Mesenchymal stem cell (in vitro differentiated cells and primary cell): Measurements from ENCODE around the gene DHX36.

ENCODE experiments used
- DNase-seq: peaks from one replicate; pipeline ENCODE4 v3.0.0-alpha.2; 2013
- H2AFZ ChIP-seq: one replicate; pipeline ENCODE4 v1.6.1; 2013; ENCODE audit warnings: low read depth, mild to moderate bottlenecking, control low read depth, inconsistent platforms, low read length, moderate library complexity
- H2AK5ac ChIP-seq: 2 replicates; pipeline ENCODE4 v1.6.1; 2013; ENCODE audit warnings: low read length, moderate library complexity, mild to moderate bottlenecking, inconsistent platforms; ENCODE audit not compliant: severe bottlenecking
- H2BK120ac ChIP-seq: one replicate; pipeline ENCODE4 v1.6.1; 2013; ENCODE audit warnings: low read depth, mild to moderate bottlenecking, inconsistent platforms, low read length, moderate library complexity
- H2BK12ac ChIP-seq, 2 experiments: one replicate each; pipeline ENCODE4 v1.6.1; 2013; ENCODE audit warnings: inconsistent platforms in 2 of 2, low read length in 2 of 2, mild to moderate bottlenecking in 2 of 2, moderate library complexity in 2 of 2, control low read depth in 1 of 2
- H2BK15ac ChIP-seq: one replicate; pipeline ENCODE4 v1.6.1; 2013; ENCODE audit warnings: mild to moderate bottlenecking, low read depth, inconsistent platforms; ENCODE audit not compliant: poor library complexity, severe bottlenecking
- H2BK5ac ChIP-seq: 2 replicates; pipeline ENCODE4 v1.6.1; 2013; ENCODE audit warnings: low read depth, mild to moderate bottlenecking, low read length, control low read depth, inconsistent platforms; ENCODE audit not compliant: poor library complexity, severe bottlenecking
- H3K14ac ChIP-seq, 2 experiments: one replicate each; pipeline ENCODE4 v1.6.1; 2013; ENCODE audit warnings: inconsistent platforms in 2 of 2, low read length in 2 of 2, control low read depth in 1 of 2, mild to moderate bottlenecking in 1 of 2, moderate library complexity in 1 of 2
- H3K18ac ChIP-seq, 2 experiments: one replicate each; pipeline ENCODE4 v1.6.1; 2013; ENCODE audit warnings: inconsistent platforms in 2 of 2, low read length in 2 of 2, control low read depth in 1 of 2, low read depth in 1 of 2, mild to moderate bottlenecking in 1 of 2
- H3K23ac ChIP-seq, 2 experiments: one replicate each; pipeline ENCODE4 v1.6.1; 2013; ENCODE audit warnings: inconsistent platforms in 2 of 2, low read length in 2 of 2, mild to moderate bottlenecking in 2 of 2, moderate library complexity in 2 of 2, control low read depth in 1 of 2
- H3K27ac ChIP-seq: 2 replicates; pipeline ENCODE4 v1.5.1; 2013; ENCODE audit warnings: mild to moderate bottlenecking, moderate library complexity, low read length, control low read depth, inconsistent platforms; ENCODE audit not compliant: poor library complexity, severe bottlenecking
- H3K27me3 ChIP-seq, 2 experiments: 2 replicates each; pipeline versions ENCODE4 v1.6.1 to v1.7.0; 2013; ENCODE audit warnings: low read length in 2 of 2, mild to moderate bottlenecking in 2 of 2, moderate library complexity in 2 of 2, control low read depth in 1 of 2, inconsistent platforms in 1 of 2; ENCODE audit not compliant: control insufficient read depth in 1 of 2, insufficient read depth in 1 of 2
- H3K36me3 ChIP-seq, 2 experiments: 2 replicates each; pipeline versions ENCODE4 v1.6.1 to v1.7.0; 2013; ENCODE audit warnings: low read length in 2 of 2, control low read depth in 1 of 2, inconsistent platforms in 1 of 2, low read depth in 1 of 2, mild to moderate bottlenecking in 1 of 2; ENCODE audit not compliant: insufficient read depth in 2 of 2, control insufficient read depth in 1 of 2
- H3K4ac ChIP-seq, 2 experiments: one replicate each; pipeline ENCODE4 v1.6.1; 2013; ENCODE audit warnings: inconsistent platforms in 2 of 2, low read length in 2 of 2, mild to moderate bottlenecking in 2 of 2, moderate library complexity in 2 of 2, control low read depth in 1 of 2, low read depth in 1 of 2
- H3K4me1 ChIP-seq: 2 replicates; pipeline ENCODE4 v1.6.1; 2013; ENCODE audit warnings: low read depth, low read length, control low read depth; ENCODE audit not compliant: control insufficient read depth, insufficient read depth
- H3K4me2 ChIP-seq: 2 replicates; pipeline ENCODE4 v1.6.1; 2013; ENCODE audit warnings: low read length, mild to moderate bottlenecking, inconsistent platforms; ENCODE audit not compliant: poor library complexity, severe bottlenecking
- H3K4me3 ChIP-seq, 2 experiments: 2 replicates each; pipeline versions ENCODE4 v1.5.1 to v1.7.0; 2013; ENCODE audit warnings: low read length in 2 of 2, mild to moderate bottlenecking in 2 of 2, control low read depth in 1 of 2, low read depth in 1 of 2; ENCODE audit not compliant: insufficient read depth in 1 of 2
- H3K79me1 ChIP-seq: replicated peaks from 2 replicates; pipeline ENCODE4 v1.6.1; 2013; ENCODE audit warnings: mild to moderate bottlenecking, control low read depth, low read length, inconsistent platforms; ENCODE audit not compliant: poor library complexity, severe bottlenecking
- H3K9ac ChIP-seq: 2 replicates; pipeline ENCODE4 v1.7.0; 2013; ENCODE audit warnings: mild to moderate bottlenecking, low read length, moderate library complexity
- H3K9me3 ChIP-seq: 2 replicates; pipeline ENCODE4 v1.7.0; 2013; ENCODE audit warnings: mild to moderate bottlenecking, low read length; ENCODE audit not compliant: control insufficient read depth
- H4K8ac ChIP-seq: one replicate; pipeline ENCODE4 v1.6.1; 2013; ENCODE audit warnings: inconsistent platforms, mild to moderate bottlenecking, low read length, moderate library complexity
- H4K91ac ChIP-seq: one replicate; pipeline ENCODE4 v1.6.1; 2013; ENCODE audit warnings: mild to moderate bottlenecking, low read length, inconsistent platforms
- WGBS: methylation state at CpG from one replicate; pipeline ENCODE4 v1.1.7; 2013; ENCODE audit warnings: mixed read lengths; 5-methylcytosine and 5-hydroxymethylcytosine counted together

The DHX36 gene

DNA sequence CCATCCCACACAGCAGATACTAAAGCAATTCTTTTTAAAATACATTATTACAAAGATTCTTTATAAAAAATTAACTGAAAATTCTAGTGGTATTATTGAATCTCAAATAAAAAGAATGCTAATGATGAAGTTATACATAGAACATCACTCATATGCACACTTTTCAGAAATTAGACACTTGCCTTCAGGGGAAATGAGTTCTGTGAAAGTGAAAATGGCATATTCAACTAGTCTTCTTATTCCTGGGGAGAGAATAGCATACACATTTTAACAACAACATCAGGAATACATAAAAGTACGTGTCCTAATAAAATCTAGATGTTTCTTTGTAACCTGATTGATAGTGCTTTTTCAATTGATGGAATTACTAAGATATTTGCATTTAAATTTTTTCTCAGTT is 36.8 kb upstream of the DHX36 start:
- H2AFZ ChIP-seq: no peak overlapping the region
- no peak overlapping the region for H4K8ac ChIP-seq
- no peaks in the 10 kb centered on the region for H3K36me3 ChIP-seq
- no peak overlapping the region for H3K9ac ChIP-seq
- no peak overlapping the region for H3K4ac ChIP-seq
- no peak overlapping the region for H3K18ac ChIP-seq
- no CpG with 5 or more reads among the region's 1 CpG for WGBS
- no peak overlapping the region for H4K91ac ChIP-seq
- no peak overlapping the region for H3K27ac ChIP-seq
- H2BK15ac ChIP-seq: no peak overlapping the region
- DNase-seq: no peak
- no peaks in the 10 kb centered on the region for H3K27me3 ChIP-seq
- no peak overlapping the region for H2BK120ac ChIP-seq
- H3K23ac ChIP-seq: no peak overlapping the region
- no peak overlapping the region for H2BK5ac ChIP-seq
- H3K4me2 ChIP-seq: no peak overlapping the region
- H3K79me1 ChIP-seq: no peaks in the 10 kb centered on the region
- no peaks in the 10 kb centered on the region for H3K4me1 ChIP-seq
- H3K4me3 ChIP-seq: no peak overlapping the region
- peaks cover 11% of the 10 kb centered on the region for H3K9me3 ChIP-seq
- no peak overlapping the region for H3K14ac ChIP-seq
- no peak overlapping the region for H2BK12ac ChIP-seq
- H2AK5ac ChIP-seq: no peak overlapping the region

DNA sequence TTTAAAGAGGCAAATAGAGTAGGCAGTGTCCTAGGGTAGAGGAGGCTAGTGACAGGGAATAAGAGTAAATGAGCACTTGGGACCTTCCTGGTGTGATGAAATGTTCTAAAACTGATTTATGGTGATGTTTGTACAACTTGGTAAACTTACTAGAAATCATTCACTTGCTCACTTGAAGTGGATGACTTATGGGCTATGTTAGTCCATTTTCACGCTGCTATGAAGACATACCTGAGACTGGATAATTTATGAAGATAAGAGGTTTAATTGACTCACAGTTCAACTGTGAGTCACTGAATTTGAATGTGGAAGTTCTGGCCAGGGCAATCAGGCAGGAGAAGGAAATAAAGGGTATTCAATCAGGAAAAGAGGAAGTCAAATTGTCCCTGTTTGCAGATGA is 31.7 kb upstream of the DHX36 start:
- Histone ChIP-seq H2BK5ac (no peak overlapping the region), H3K9ac (no peak overlapping the region), H3K18ac (no peak overlapping the region), H2BK15ac (no peak overlapping the region), H3K4me2 (no peak overlapping the region), H2AFZ (no peak overlapping the region), H2BK12ac (no peak overlapping the region), H4K91ac (no peak overlapping the region), H3K27me3 (no peaks in the 10 kb centered on the region), H4K8ac (no peak overlapping the region), H2BK120ac (no peak overlapping the region), H3K27ac (no peak overlapping the region), H3K79me1 (no peaks in the 10 kb centered on the region), H3K4ac (no peak overlapping the region), H3K4me1 (no peaks in the 10 kb centered on the region), H2AK5ac (no peak overlapping the region), H3K23ac (no peak overlapping the region), H3K36me3 (no peaks in the 10 kb centered on the region), H3K4me3 (no peak overlapping the region), H3K14ac (no peak overlapping the region), H3K9me3 (no peaks in the 10 kb centered on the region)
- 21% methylated on average over 1 of the region's 1 CpG for WGBS
- DNase-seq: no peak

DNA sequence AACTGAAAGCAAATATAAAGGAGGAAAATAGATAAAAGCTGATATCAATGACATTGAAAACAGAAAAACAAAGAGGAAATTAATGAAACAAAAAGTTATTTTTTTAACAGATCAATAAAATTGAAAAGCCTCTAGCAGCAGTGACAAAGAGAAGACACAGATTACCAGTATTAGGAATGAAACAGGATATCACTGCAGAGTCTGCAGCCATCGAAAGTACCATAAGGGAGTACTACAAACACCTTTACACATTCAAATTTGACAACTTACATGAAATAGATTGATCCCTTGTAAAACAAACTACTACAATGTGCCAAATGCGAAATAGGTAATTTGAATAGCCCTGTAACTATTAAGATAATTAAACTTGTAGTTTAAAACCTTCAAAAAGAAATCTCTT is 24.9 kb upstream of the DHX36 start:
- Histone ChIP-seq H3K9ac (no peak overlapping the region), H3K79me1 (no peaks in the 10 kb centered on the region), H3K27ac (no peak overlapping the region), H3K9me3 (no peaks in the 10 kb centered on the region), H3K18ac (no peak overlapping the region), H2BK12ac (no peak overlapping the region), H3K4me1 (no peaks in the 10 kb centered on the region), H3K4me2 (no peak overlapping the region), H3K4ac (no peak overlapping the region), H2AFZ (no peak overlapping the region), H3K4me3 (no peak overlapping the region), H2BK15ac (no peak overlapping the region), H4K91ac (no peak overlapping the region), H3K14ac (no peak overlapping the region), H3K23ac (no peak overlapping the region), H2BK5ac (no peak overlapping the region), H3K36me3 (no peaks in the 10 kb centered on the region), H2BK120ac (no peak overlapping the region), H4K8ac (no peak overlapping the region), H3K27me3 (no peaks in the 10 kb centered on the region), H2AK5ac (no peak overlapping the region)
- 45% methylated on average over 1 of the region's 2 CpGs for WGBS
- no peak for DNase-seq

DNA sequence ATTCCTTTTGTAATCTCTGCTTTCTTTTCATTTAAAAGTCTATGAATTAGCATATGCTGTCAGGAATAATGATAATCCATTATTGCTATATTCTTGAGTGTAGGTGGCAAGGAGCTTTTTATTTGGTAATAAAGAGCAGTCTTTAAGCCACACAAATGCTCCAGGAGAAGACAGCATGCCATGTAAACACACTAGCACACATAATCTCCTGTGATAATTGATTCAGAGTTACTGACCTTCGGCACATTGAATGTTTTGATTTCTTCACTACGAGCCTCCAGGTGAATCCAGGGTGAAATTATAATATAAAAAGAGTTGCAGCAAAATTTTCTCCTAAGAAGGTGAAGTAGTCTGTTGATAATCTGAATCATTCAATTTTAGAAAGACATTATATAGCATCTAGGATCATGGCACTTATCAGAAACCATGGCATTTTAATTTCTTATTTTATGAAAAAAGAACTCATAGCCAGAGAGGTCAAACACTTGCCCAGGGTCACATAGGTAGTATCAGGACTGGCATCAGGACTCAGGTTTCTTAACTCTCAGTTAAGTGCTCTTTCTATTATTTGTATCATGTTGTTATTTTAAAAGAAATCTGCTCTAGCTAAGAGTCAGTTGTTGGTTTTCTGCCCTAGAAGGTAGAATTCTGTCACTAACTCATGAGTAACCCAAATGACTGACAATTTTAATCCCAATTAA is 21.3 kb upstream of the DHX36 start:
- Histone ChIP-seq H3K27me3 (no peaks in the 10 kb centered on the region), H3K4ac (no peak overlapping the region), H3K18ac (no peak overlapping the region), H2BK5ac (no peak overlapping the region), H4K91ac (no peak overlapping the region), H3K14ac (no peak overlapping the region), H3K4me2 (no peak overlapping the region), H3K9ac (no peak overlapping the region), H3K4me3 (no peak overlapping the region), H3K23ac (no peak overlapping the region), H3K79me1 (no peaks in the 10 kb centered on the region), H2AFZ (no peak overlapping the region), H2BK120ac (no peak overlapping the region), H2BK15ac (no peak overlapping the region), H4K8ac (no peak overlapping the region), H2BK12ac (no peak overlapping the region), H3K4me1 (no peaks in the 10 kb centered on the region), H2AK5ac (no peak overlapping the region), H3K9me3 (no peaks in the 10 kb centered on the region), H3K27ac (no peak overlapping the region), H3K36me3 (no peaks in the 10 kb centered on the region)
- DNase-seq: no peak
- WGBS: 83% methylated on average over 1 of the region's 2 CpGs
